HTERT RPE-1 (cell line): ENCODE data around the gene RMND1.

Experiments used
- in situ Hi-C: fragments of 300-500 bp; cut with MboI; formaldehyde crosslinking; loops from 4 replicates; pipeline ENCODE4 v1.14.3; 2020; ENCODE audit warnings: low sequenced_read_pairs

The RMND1 gene

DNA sequence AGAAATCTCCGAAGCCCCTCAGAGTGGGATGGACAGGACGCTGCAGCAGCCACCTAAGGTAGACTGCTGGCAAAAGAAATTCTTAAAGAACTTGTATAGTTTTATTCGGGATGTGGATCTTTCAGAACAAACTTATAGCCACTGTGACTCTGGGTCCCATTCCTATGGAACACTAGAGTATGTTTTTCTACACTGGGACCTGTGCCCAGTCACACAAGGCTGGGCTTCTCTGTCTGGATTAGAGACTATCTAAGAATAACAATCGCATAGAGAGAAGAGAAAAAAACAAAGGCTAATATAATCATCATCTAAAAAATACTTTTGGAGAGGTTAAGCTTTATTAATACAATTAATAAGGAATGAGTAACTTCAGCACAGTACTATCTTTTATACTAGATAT, 28.9 kb downstream of the RMND1 start:
- in situ Hi-C loops = no loop called here

- in situ Hi-C loops = no loop called here
Measured at GRCh38 chr6:151417477-151417876, 34.4 kb downstream of the RMND1 start.

- in situ Hi-C loops = no loop called here
Measured at GRCh38 chr6:151414641-151415260, 37.2 kb downstream of the RMND1 start.

DNA sequence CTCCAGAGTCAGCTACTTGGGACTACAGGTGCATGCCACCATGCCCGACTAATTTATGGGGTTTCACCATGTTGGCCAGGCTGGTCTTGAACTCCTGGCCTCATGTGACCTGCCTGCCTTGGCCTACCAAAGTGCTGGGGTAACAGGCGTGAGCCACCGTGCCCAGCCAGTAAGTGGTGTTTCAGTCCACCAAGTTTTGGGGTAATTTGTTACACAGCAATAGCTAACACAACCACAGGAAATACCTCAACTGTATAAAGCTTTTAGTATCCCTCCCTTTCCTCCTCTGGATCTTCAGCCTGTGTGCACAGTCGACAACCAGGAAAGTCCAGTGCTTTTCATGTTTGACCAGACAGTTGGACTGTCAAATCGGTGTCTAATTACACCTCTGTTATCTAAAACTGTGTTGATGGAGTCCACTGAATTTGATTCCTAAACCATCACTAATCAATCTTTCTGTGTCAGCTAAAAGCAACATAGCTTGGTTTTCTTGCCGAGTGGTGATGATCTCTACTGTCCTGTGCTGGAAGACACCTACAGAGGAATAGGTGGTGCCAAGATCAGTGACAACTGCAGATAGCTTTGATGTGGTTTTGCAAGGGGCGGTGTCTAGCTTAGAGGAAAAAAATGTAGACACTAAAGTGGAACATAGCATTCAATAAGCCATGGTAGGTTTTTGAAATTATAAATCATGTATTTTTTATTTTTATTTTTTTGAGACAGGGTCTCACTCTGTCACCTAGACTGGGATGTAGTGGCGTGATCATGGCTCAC, 38.4 kb downstream of the RMND1 start:
- in situ Hi-C loops = no loop called here

DNA sequence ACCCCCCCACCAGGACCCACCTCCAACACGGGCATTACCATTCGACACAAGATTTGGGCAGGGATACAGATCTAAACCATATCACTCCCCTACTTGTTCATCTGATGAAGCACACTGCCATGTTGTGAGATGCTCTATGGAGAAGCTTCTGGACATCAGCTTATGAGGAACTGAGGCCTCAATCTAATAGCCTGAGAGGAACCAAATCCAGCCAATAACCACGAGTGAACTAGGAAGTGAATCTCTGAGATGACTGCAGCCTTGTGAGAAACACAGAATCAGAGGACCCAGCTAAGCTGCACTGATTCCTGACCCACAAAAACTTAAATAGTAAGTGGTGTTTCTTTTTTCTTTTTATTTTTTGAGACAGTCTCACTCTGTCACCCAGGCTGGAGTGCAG, 39.0 kb downstream of the RMND1 start:
- in situ Hi-C loops = no loop called here

- in situ Hi-C loops = no loop called here
Measured at GRCh38 chr6:151409679-151410078, 42.2 kb downstream of the RMND1 start.

DNA sequence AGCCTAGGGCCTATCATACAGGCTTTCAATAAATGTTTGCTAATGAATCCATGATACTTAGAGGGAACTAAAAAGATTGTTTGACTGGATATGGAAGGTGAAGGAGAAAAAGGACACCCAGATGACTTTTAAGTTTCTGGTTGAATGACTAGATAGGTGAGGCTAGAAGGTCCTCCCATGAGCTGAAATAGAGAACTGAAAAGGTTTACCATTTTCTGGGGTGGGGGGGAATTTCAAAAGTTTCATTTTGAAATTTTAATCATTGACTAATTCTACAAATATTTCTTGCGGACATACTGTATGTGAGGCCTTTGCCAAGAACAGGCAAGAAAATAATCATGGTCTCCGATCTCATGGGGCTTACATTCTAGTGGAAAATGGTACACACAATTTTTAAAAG, 42.7 kb downstream of the RMND1 start:
- in situ Hi-C loops = no loop called here

GRCh38 chr6:151408858-151409257, 43.1 kb downstream of the RMND1 start:
- in situ Hi-C loops = no loop called here

- in situ Hi-C loops = no loop called here
Measured at GRCh38 chr6:151403919-151404308, 48.0 kb downstream of the RMND1 start.

- in situ Hi-C loops = no loop called here
Measured at GRCh38 chr6:151402228-151402627, 49.7 kb downstream of the RMND1 start.

DNA sequence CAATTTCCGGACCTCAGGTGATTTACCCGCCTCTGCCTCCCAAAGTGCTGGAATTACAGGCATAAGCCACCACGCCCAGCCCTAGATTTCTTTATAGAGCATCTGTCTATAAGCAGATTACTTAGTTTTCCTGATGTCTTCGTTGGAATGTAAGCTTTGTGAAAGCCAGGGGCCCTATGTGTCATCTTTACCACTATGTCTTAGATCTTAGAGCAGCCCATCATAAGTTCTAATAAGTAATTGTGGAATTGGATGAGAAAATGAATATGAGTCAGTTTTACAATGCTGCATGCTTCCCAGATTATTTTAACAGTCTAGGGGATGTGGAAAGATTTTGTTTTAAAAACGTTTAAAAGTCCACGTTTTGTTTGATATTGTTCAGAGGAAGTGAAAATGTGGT, 51.5 kb downstream of the RMND1 start:
- in situ Hi-C loops = no loop called here

- in situ Hi-C loops = no loop called here
Measured at GRCh38 chr6:151399679-151400078, 52.2 kb downstream of the RMND1 start.

GRCh38 chr6:151393410-151393809, 58.5 kb downstream of the RMND1 start:
- in situ Hi-C loops = no loop called here

- in situ Hi-C loops = no loop called here
Measured at GRCh38 chr6:151392427-151392826, 59.5 kb downstream of the RMND1 start.

- in situ Hi-C loops = no loop called here
Measured at GRCh38 chr6:151391471-151392413, 60.2 kb downstream of the RMND1 start, which contains the start of gene ZBTB2. Gene ZBTB2, minus strand, starts transcription at chr6:151391559. Its CDS starts 17,922 bp downstream, at chr6:151373637.

DNA sequence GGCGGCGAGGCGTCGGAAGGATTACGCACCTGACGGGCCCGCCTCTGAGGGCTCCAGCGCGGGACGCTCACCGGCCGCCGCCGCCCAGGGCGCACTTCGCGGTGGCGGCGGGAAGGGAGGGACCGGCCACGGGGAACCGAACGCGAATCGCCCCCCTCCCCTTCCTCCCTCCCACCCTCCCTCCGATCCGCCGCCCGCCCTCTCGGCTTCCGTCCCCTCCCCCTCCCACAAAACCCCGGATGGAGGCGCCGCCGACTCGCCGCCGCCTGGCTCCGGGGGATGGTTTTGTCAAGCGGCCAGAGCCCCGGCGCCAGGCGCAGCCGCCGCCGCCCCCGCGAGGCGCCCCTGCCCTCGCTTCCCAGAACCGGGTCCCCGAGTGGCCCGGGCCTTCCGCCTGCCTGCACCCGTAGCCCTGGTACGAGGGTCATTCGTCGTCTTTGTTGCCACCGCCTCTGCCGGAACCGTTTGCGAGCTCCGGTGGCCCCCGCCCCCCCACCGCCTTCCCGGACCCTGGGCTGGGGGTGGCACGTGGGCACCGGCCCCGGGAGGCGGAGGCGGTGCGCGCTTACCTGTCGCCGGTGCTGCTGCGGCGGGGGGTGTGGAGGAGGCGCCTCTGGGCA, 61.0 kb downstream of the RMND1 start:
- in situ Hi-C loops = no loop called here

- in situ Hi-C loops = no loop called here
Measured at GRCh38 chr6:151390276-151390850, 61.6 kb downstream of the RMND1 start.

GRCh38 chr6:151389618-151390275, 62.2 kb downstream of the RMND1 start:
- in situ Hi-C loops = no loop called here

DNA sequence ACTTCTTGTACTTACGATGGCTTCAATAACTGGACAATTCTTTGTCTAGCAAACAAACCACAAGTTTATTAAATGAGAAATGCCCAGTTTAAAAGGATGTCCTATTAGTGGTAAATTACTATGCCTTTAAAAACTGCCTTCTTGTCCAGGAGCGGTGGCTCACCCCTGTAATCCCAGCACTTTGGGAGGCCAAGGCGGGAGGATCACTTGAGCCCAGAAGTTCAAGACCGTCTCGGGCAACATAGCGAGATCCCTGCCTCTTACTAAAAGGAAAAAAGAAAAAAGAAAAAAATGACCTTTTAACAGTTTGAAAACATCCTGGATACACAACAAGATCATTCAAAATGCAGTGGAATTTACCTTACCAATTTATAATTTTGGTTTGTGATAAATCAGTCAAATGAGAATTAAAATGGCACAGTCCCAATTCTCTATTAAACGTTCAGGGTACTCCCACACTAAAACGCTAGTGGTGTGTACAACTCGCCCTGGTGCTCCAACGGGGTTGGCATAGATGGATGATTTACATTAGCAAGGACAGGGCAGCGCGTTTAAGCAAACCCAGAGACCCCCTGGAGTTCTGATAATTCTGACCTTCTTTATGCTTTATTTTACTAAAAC, 62.8 kb downstream of the RMND1 start:
- in situ Hi-C loops = no loop called here

- in situ Hi-C loops = no loop called here
Measured at GRCh38 chr6:151388236-151388635, 63.7 kb downstream of the RMND1 start.
